Fibroblast of lung (primary cell): ENCODE data around the gene WDHD1. TPM values are rescaled to one million over a fixed set of nuclear protein-coding genes. Genes with fewer than 3 reads are reported as not detected.

Experiments used
- DNase-seq, 2 donors: peaks; one replicate each; pipeline versions ENCODE4 v3.0.0 to v3.0.0-alpha.2; 2010; ENCODE audit warnings: low read depth in 2 of 2
- H2AFZ ChIP-seq: 2 replicates; pipeline ENCODE4 v1.5.1; 2012; ENCODE audit warnings: low read length, control low read depth, inconsistent platforms
- H3K27ac ChIP-seq: 2 replicates; pipeline ENCODE4 v1.5.1; 2011; ENCODE audit warnings: low read length, control low read depth; ENCODE audit not compliant: insufficient read depth
- H3K27me3 ChIP-seq: 2 replicates; pipeline ENCODE4 v1.5.1; 2011; ENCODE audit warnings: mild to moderate bottlenecking, low read length; ENCODE audit not compliant: control insufficient read depth, insufficient read depth
- H3K36me3 ChIP-seq: 2 replicates; pipeline ENCODE4 v1.5.1; 2011; ENCODE audit warnings: low read length; ENCODE audit not compliant: control insufficient read depth, insufficient read depth
- H3K4me1 ChIP-seq: 2 replicates; pipeline ENCODE4 v1.5.1; 2011; ENCODE audit warnings: low read length; ENCODE audit not compliant: control insufficient read depth, insufficient read depth; ENCODE audit errors: extremely low read depth
- H3K4me2 ChIP-seq: 2 replicates; pipeline ENCODE4 v1.5.1; 2011; ENCODE audit warnings: low read length, control low read depth; ENCODE audit not compliant: insufficient read depth; ENCODE audit errors: extremely low read depth
- H3K4me3 ChIP-seq, 4 experiments: fragments of 200-600 bp in 1 of 4; sonication (generic) in 1 of 4; replicated peaks in 1 of 4; 2 replicates each; pipeline ENCODE4 v1.5.1; 2011 to 2016; ENCODE audit warnings: low read length in 4 of 4, low read depth in 3 of 4, mild to moderate bottlenecking in 3 of 4, control low read depth in 2 of 4, inconsistent platforms in 1 of 4, mixed read lengths in 1 of 4; ENCODE audit not compliant: insufficient read depth in 1 of 4; ENCODE audit errors: control extremely low read depth in 1 of 4
- H3K79me2 ChIP-seq: 2 replicates; pipeline ENCODE4 v1.5.1; 2012; ENCODE audit warnings: mild to moderate bottlenecking, low read length, inconsistent platforms; ENCODE audit not compliant: control insufficient read depth, insufficient read depth
- H3K9ac ChIP-seq: 2 replicates; pipeline ENCODE4 v1.5.1; 2011; ENCODE audit warnings: mild to moderate bottlenecking, low read length, control low read depth; ENCODE audit not compliant: insufficient read depth
- H3K9me3 ChIP-seq: 2 replicates; pipeline ENCODE4 v1.5.1; 2012; ENCODE audit warnings: low read depth, low read length; ENCODE audit not compliant: control insufficient read depth, insufficient read depth
- H4K20me1 ChIP-seq: 2 replicates; pipeline ENCODE4 v1.5.1; 2011; ENCODE audit warnings: low read length; ENCODE audit not compliant: control insufficient read depth, insufficient read depth; ENCODE audit errors: extremely low read depth
- CTCF ChIP-seq, 2 donors: IDR thresholded peaks in 1 of 2; conservative IDR thresholded peaks in 1 of 2; 1 replicate in 1 of 2; 2 replicates in 1 of 2; pipeline ENCODE4 v1.5.1; 2011 to 2012; ENCODE audit warnings: low read length in 2 of 2, control low read depth in 1 of 2, inconsistent platforms in 1 of 2, low read depth in 1 of 2, mild to moderate bottlenecking in 1 of 2
- EZH2 ChIP-seq: IDR thresholded peaks from 2 replicates; pipeline ENCODE4 v1.5.1; 2012; ENCODE audit warnings: low read length, control low read depth, mild to moderate bottlenecking; ENCODE audit errors: missing control alignments
- polyA plus RNA-seq, 2 donors: library from polyadenylated mRNA; depleted of rRNA in 1 of 2; stranded (reverse) in 1 of 2; unstranded in 1 of 2; fragments of >200 nt; gene quantifications; 2 replicates each; pipeline ENCODE4 v1.2.1, GENCODE V29; 2011 to 2012; ENCODE audit warnings: missing spikeins in 1 of 2
- total RNA-seq: library from RNA; depleted of rRNA; stranded (reverse); fragments of >200 nt; gene quantifications from 2 replicates; pipeline ENCODE4 v1.2.1, GENCODE V29; 2014

The WDHD1 gene
- total and polyA plus RNA-seq, 2 donors (not counting 1 experiment from before 2014, with no cell fraction given): 7.3 to 8.6 TPM

GRCh38 chr14:55000381-55000780 is 26.5 kb downstream of the WDHD1 start:
- peak; percentile 66 to 68 for DNase-seq
- Histone ChIP-seq H3K4me2 (no peak overlapping the region), H3K27me3 (no peaks in the 10 kb centered on the region), H3K27ac (no peak overlapping the region), H3K4me3 (no peak overlapping the region), H2AFZ (no peak overlapping the region), H3K9ac (no peak overlapping the region), H3K36me3 (no peaks in the 10 kb centered on the region), H3K79me2 (no peaks in the 10 kb centered on the region), H4K20me1 (no peaks in the 10 kb centered on the region), H3K9me3 (no peaks in the 10 kb centered on the region), H3K4me1 (no peaks in the 10 kb centered on the region)
- TF ChIP-seq CTCF (conservative IDR thresholded peaks at IDR 0.05 in 1 of 2, IDR thresholded peaks at IDR 0.05 in 1 of 2; ENCODE audit: low read depth in 1 of 2, low read length in 2 of 2) (no peak), EZH2 (no peak)

- H3K4me3 ChIP-seq: no peak overlapping the region
- H3K36me3 ChIP-seq: peaks cover 2% of the 10 kb centered on the region
- H3K9me3 ChIP-seq: no peaks in the 10 kb centered on the region
- DNase-seq: no peak
- H2AFZ ChIP-seq: no peak overlapping the region
- no peaks in the 10 kb centered on the region for H3K4me1 ChIP-seq
- no peaks in the 10 kb centered on the region for H4K20me1 ChIP-seq
- H3K27ac ChIP-seq: no peak overlapping the region
- no peak overlapping the region for H3K4me2 ChIP-seq
- TF ChIP-seq CTCF (conservative IDR thresholded peaks at IDR 0.05 in 1 of 2, IDR thresholded peaks at IDR 0.05 in 1 of 2; ENCODE audit: low read depth in 1 of 2, low read length in 2 of 2): no peak
- TF ChIP-seq EZH2: no peak
- no peak overlapping the region for H3K9ac ChIP-seq
- no peaks in the 10 kb centered on the region for H3K27me3 ChIP-seq
- H3K79me2 ChIP-seq: no peaks in the 10 kb centered on the region
Measured at GRCh38 chr14:54985156-54985555, 41.7 kb downstream of the WDHD1 start.

GRCh38 chr14:54981698-54982097 is 45.2 kb downstream of the WDHD1 start:
- no peak for TF ChIP-seq EZH2
- TF ChIP-seq CTCF (conservative IDR thresholded peaks at IDR 0.05 in 1 of 2, IDR thresholded peaks at IDR 0.05 in 1 of 2; ENCODE audit: low read depth in 1 of 2, low read length in 2 of 2): peak in 1 of 2 donors; percentile 14
- Histone ChIP-seq H3K27ac (no peak overlapping the region), H4K20me1 (no peaks in the 10 kb centered on the region), H3K4me3 (no peak overlapping the region), H3K79me2 (no peaks in the 10 kb centered on the region), H3K9me3 (no peaks in the 10 kb centered on the region), H2AFZ (no peak overlapping the region), H3K36me3 (peaks cover 2% of the 10 kb centered on the region), H3K4me1 (no peaks in the 10 kb centered on the region), H3K27me3 (no peaks in the 10 kb centered on the region), H3K4me2 (no peak overlapping the region), H3K9ac (no peak overlapping the region)
- DNase-seq: peak; percentile 4 to 41
